ENCODE measurements around the gene FADS1.

- no peak for TF ChIP-seq CTCF (IDR thresholded peaks at IDR 0.05)
- TF ChIP-seq POLR2A (IDR thresholded peaks at IDR 0.05), result no peak
Observed at GRCh38 chr11:61794579-61794978, 22.2 kb downstream of the FADS1 start.
